HuH-7 (cell line): ENCODE results near the gene SMC1A.

Source experiments
- DNase-seq: peaks from one replicate; pipeline ENCODE4 v3.0.0; 2011; ENCODE audit warnings: low spot score

The SMC1A gene

DNA sequence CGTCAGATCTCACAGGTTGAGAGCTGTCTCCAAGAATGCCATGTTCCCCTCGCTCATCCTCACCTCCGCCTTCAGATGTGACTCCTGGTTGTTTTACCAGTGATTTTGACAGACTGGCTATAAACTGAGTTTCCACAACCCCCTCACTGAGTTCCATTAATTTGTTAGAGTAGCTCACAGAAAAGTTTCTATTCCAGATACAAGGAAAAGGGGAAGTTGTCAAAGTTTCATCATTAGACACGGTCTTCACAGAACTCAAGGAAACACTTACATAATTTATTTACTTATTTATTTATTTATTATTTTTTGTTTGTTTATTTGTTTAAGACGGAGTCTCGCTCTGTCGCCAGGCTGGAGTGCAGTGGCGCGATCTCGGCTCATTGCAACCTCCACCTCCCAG, 85.4 kb downstream of the SMC1A start:
- no peak for DNase-seq

DNA sequence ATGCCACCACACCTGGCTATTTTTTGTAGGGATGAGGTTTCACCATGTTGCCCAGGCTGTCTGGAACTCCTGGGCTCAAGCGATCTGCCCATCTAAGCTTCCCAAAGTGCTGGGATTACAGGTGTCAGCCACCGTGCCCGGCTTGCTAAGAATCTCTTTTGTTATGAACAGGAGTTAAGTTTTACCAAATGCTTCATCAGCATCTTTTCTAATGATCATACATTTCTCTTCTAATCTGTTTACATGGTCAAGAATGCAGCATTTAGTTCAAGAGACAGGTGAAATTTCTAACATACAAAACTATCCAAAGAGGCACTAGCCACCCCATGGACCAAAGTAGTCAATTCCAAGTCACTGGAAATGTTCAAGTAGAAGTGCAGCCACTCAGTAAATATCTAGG, 88.6 kb downstream of the SMC1A start:
- DNase-seq: no peak

DNA sequence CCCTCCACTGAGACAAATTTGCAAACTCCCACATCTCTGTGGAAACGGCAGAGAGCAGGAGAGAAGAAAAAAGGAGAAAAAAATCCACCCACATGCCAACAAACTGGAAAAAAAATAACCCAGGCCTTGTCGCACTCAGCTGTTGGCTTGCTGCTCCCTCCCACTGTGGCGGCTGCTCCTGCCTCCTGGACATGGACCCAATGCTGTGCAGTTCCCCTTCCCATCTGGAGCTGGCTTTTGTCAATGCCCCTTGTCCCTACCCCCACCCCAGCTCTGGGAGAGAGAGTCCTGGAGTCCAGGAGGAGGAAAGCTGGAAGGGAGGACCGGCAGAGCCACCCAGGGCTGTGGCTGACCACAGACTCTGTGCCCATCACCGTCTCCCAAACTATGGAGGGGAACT, 90.2 kb downstream of the SMC1A start:
- no peak for DNase-seq

DNA sequence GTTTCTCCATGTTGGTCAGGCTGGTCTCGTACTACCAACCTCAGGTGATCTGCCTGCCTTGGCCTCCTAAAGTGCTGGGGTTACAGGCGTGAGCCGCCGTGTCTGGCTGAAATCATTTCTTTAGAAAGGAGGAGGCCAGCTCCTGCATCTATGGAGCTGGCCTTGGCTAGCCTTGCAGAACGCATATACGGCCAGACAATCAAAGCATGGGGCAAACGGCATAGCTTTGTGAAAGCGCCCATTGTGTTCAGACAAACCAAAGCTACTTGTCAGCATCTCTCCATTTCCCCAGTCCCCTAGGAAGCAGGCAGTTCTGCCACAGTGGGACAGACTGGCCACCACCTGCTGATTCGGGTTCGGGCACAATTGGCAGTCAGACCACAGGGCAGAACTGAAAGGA, 92.1 kb downstream of the SMC1A start:
- DNase-seq: no peak

DNA sequence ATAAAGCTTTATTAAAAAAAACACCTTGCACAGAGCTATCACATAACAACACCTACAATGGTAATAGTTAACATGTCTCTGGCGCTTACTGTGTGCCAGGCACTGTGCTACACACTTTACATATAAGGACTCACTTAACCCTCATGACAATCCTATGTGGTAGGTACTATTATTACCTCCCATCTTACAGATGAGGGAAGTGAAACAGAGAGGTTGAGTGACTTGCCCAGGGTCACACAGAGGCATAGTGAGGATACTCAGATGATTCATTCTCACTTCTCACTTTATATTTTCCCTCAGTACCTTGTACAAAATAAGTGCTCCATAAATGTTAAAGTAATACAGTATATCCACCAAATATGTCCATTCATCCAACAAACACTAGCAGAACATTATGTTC, 97.7 kb downstream of the SMC1A start:
- DNase-seq: no peak
